Measurements from ENCODE around the gene TRAIP. TPM values are rescaled to one million over a fixed set of nuclear protein-coding genes. Genes with fewer than 3 reads are reported as not detected.

Gene TRAIP
- total RNA-seq, 6 donors from 2014 or later: 1.4 to 9.4 (median 3.5) TPM

DNA sequence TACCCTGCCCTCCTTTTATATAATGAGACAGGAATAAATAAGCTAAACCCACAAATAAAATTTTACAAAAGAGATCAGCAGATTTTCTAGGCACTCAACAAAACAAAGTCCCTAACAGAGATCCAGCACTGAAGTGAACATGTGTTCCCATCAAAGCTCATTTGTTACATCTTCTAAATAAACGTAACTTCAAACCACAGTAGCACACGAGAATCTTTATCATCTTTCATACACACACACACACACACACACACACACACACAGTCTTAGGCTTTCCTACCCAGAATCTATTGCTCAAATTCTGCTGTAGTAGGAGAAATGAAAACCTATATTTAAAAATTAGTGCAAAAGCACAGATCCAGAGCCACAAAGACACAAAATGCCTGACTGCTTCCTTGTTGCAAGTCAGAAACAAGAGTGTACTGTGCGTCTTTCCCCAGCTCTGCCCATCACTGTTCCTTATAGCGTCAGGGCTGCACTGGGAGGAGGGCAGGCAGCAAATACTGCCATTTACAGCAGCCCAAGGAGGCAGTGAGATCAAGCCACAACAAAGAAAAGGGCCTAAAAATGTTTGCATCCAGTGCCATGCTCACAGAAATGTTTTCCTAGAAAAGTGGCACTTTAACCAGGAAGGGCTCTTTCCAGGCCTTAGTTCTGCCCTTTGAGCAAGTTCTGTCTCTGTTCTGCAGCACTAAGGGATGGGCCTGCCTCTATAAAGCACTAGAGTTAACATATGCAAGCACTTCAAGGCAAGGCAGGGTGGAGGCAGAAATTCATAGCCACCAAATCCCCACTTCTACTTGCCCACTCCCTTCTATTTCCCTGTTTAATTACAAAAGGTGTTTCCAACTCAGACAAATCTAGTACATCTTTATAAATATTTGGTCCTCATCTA lies 76.0 kb downstream of the TRAIP start:
- Histone ChIP-seq H3K9me3 (no peaks in the 10 kb centered on the region), H3K4me1 (peaks cover 31 to 66% (median 40%) of the 10 kb centered on the region in 4 donors), H3K27ac (peak overlapping the region in 1 of 4 donors; percentile 4), H3K36me3 (peaks cover 0 to 54% (median 14%) of the 10 kb centered on the region in 4 donors), H3K27me3 (no peaks in the 10 kb centered on the region), H3K4me3 (no peak overlapping the region)
- DNase-seq: no peak
- no peak for ATAC-seq (ENCODE audit: low FRiP score in 2 of 2)
- TF ChIP-seq EP300 (IDR thresholded peaks at IDR 0.05) (no peak), POLR2AphosphoS5 (IDR thresholded peaks at IDR 0.05) (no peak), POLR2A (IDR thresholded peaks at IDR 0.05) (no peak)
- TF ChIP-seq, protein P1, sequence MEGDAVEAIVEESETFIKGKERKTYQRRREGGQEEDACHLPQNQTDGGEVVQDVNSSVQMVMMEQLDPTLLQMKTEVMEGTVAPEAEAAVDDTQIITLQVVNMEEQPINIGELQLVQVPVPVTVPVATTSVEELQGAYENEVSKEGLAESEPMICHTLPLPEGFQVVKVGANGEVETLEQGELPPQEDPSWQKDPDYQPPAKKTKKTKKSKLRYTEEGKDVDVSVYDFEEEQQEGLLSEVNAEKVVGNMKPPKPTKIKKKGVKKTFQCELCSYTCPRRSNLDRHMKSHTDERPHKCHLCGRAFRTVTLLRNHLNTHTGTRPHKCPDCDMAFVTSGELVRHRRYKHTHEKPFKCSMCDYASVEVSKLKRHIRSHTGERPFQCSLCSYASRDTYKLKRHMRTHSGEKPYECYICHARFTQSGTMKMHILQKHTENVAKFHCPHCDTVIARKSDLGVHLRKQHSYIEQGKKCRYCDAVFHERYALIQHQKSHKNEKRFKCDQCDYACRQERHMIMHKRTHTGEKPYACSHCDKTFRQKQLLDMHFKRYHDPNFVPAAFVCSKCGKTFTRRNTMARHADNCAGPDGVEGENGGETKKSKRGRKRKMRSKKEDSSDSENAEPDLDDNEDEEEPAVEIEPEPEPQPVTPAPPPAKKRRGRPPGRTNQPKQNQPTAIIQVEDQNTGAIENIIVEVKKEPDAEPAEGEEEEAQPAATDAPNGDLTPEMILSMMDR (IDR thresholded peaks at IDR 0.05): no peak
- WGBS, 2 donors: 61 to 73% methylated on average over 3 to 4 of the region's 4 CpGs

DNA sequence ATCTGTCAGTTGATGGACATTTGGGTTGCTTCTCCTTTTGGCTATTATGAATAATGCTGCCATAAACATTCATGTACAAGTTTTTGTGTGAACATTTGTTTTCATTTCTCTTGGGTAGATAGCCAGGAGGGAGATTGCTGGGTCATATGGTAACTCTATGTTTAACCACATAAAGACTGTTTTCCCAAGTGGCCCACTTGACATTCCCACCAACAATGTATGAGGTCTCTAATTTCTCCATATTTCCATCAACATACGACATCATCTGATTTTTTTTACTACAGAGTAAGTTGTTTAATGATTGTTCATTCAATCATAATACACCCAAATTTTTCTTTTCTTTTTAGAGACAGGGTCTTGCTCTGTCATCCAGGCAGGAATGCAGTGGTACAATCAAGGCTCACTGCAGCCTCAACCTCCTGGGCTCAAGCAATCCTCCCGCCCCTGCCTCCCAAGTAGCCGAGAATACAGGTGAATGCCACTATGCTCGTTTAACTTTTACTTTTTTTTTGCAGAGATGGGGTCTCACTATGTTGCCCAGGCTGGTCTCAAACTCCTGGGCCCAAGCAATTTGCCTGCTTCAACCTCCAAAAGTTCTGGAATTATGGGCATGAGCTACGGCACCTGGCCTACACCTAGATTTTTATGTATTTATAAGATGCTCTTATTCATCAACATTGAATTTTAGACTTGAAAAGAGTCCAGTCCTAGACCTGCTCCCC lies 76.8 kb downstream of the TRAIP start:
- TF ChIP-seq, protein P1 (IDR thresholded peaks at IDR 0.05): no peak
- no peak for TF ChIP-seq POLR2A (IDR thresholded peaks at IDR 0.05)
- TF ChIP-seq EP300 (IDR thresholded peaks at IDR 0.05): no peak
- no peak for TF ChIP-seq POLR2AphosphoS5 (IDR thresholded peaks at IDR 0.05)
- ATAC-seq (ENCODE audit: low FRiP score in 2 of 2) (no peak), DNase-seq (no peak)
- H3K9me3 ChIP-seq: no peaks in the 10 kb centered on the region
- 90 to 95% methylated on average over 5 of the region's 5 CpGs for WGBS, 2 donors
- H3K4me1 ChIP-seq: peaks cover 22 to 58% (median 32%) of the 10 kb centered on the region in 4 donors
- H3K36me3 ChIP-seq: peaks cover 0 to 58% (median 14%) of the 10 kb centered on the region in 4 donors
- H3K27me3 ChIP-seq: no peaks in the 10 kb centered on the region
- no peak overlapping the region for H3K4me3 ChIP-seq
- H3K27ac ChIP-seq: no peak overlapping the region

Small RNA genes lying within 50 kb of the gene (small RNA-seq; reads per million reads assigned to genes)
- 0 reads per million in 4 donors for gene RN7SL217P

Other genes starting within 250 kb of the TRAIP start
- gene APEH, start 182.2 kb downstream of the TRAIP start, total RNA-seq: 100 to 1,000 TPM in 1 of 6 donors, 10 to 100 TPM in 5; 54.7 to 104 (median 92.8) TPM
- gene MST1, start 167.1 kb downstream of the TRAIP start, total RNA-seq: 10 to 100 TPM in 5 of 6 donors, 1 to 10 TPM in 1; 8.9 to 58.7 (median 18.1) TPM
- gene RNF123, start 167.0 kb downstream of the TRAIP start, total RNA-seq: 10 to 100 TPM; 14.2 to 71.2 (median 42.2) TPM
- 1 to 10 TPM in 4 of 6 donors, under 1 TPM in 2; 0.13 to 3.2 (median 1.9) TPM for gene AMIGO3, start 136.9 kb downstream of the TRAIP start, total RNA-seq
- 10 to 100 TPM; 17.8 to 45.8 (median 41.3) TPM for gene GMPPB, start 132.6 kb downstream of the TRAIP start, total RNA-seq
- 10 to 100 TPM; 42.0 to 63.9 (median 49.7) TPM for gene IP6K1, start 70.0 kb downstream of the TRAIP start, total RNA-seq
- 10 to 100 TPM in 1 of 6 donors, 1 to 10 TPM in 4, under 1 TPM in 1; 0.66 to 21.9 (median 7.0) TPM for gene CDHR4, start 56.7 kb downstream of the TRAIP start, total RNA-seq
- 10 to 100 TPM in 2 of 6 donors, 1 to 10 TPM in 4; 5.0 to 13.6 (median 7.4) TPM for gene INKA1, start 53.3 kb downstream of the TRAIP start, total RNA-seq
- 100 to 1,000 TPM in 4 of 6 donors, 10 to 100 TPM in 2; 58.8 to 330 (median 118) TPM for gene UBA7, start 42.6 kb downstream of the TRAIP start, total RNA-seq
- gene CAMKV, start 13.3 kb upstream of the TRAIP start, total RNA-seq: under 1 TPM in 1 of 6 donors, not detected in 5; 0.43 TPM
- gene MST1R, start 47.3 kb upstream of the TRAIP start, total RNA-seq: 10 to 100 TPM; 24.5 to 97.4 (median 36.4) TPM
- gene MON1A, start 73.2 kb upstream of the TRAIP start, total RNA-seq: 10 to 100 TPM in 5 of 6 donors, 1 to 10 TPM in 1; 8.0 to 28.3 (median 15.0) TPM
- 100 to 1,000 TPM in 3 of 6 donors, 10 to 100 TPM in 3; 67.9 to 380 (median 123) TPM for gene RBM6, start 83.6 kb upstream of the TRAIP start, total RNA-seq
- 100 to 1,000 TPM; 130 to 713 (median 189) TPM for gene RBM5, start 232.4 kb upstream of the TRAIP start, total RNA-seq